H1 (cell line): Measurements from ENCODE around the gene ABCD1. TPM values are rescaled to one million over a fixed set of nuclear protein-coding genes. Genes with fewer than 3 reads are reported as not detected.

Experiments
- CBX8 ChIP-seq: fragments of 300-800, 300-1000 bp; sonication (generic); IDR thresholded peaks from 2 replicates; pipeline ENCODE4 v1.7.1; 2016; ENCODE audit warnings: low read depth, low read length, borderline replicate concordance
- EZH2 ChIP-seq: fragments of 200-600 bp; sonication (generic); IDR thresholded peaks from 2 replicates; pipeline ENCODE4 v1.7.1; 2012; ENCODE audit warnings: low read depth, mild to moderate bottlenecking, moderate library complexity, low read length, inconsistent platforms; ENCODE audit not compliant: severe bottlenecking
- PHF8 ChIP-seq: fragments of 200-600 bp; sonication (generic); conservative IDR thresholded peaks from 2 replicates; pipeline ENCODE4 v1.7.1; 2012; ENCODE audit warnings: low read depth, mild to moderate bottlenecking, inconsistent platforms, low read length, moderate library complexity
- RAD21 ChIP-seq, 2 experiments: IDR thresholded peaks in 1 of 2; conservative IDR thresholded peaks in 1 of 2; 2 replicates each; pipeline ENCODE4 v1.6.1; 2011; ENCODE audit warnings: low read depth in 2 of 2, low read length in 2 of 2, improper control_type of control experiment in 1 of 2, inconsistent platforms in 1 of 2, mild to moderate bottlenecking in 1 of 2, moderate library complexity in 1 of 2
- SUZ12 ChIP-seq: fragments of 200-600 bp; sonication (generic); IDR thresholded peaks from 2 replicates; pipeline ENCODE4 v1.6.1; 2012; ENCODE audit warnings: mild to moderate bottlenecking, inconsistent platforms, low read length, moderate library complexity, mixed read lengths
- polyA plus RNA-seq, 7 experiments: library from polyadenylated mRNA; depleted of rRNA in 3 of 7; stranded (reverse) in 5 of 7; unstranded in 2 of 7; fragments of >200 nt in 5 of 7; fragments of 200-250 nt in 2 of 7; gene quantifications; 1 replicate in 5 of 7; 2 replicates in 1 of 7; 4 replicates in 1 of 7; pipeline versions ENCODE4 v1.2.1 to v1.2.3, GENCODE V29; 2011 to 2013; ENCODE audit warnings: missing spikeins in 2 of 7, mixed read lengths in 2 of 7
- total RNA-seq: library from RNA; stranded (reverse); fragmentation: NEBNext Ultra II Directional; extraction: Animal tissue kit (Norgen Biotek cat#: 25700); gene quantifications from 2 replicates; pipeline ENCODE4 v1.2.1, GENCODE V29; 2021
- TF ChIP-seq, protein P1 (sequence below): fragments of 300-600 bp; sonication (generic); IDR thresholded peaks from 2 replicates; pipeline ENCODE4 v1.7.1; 2012; ENCODE audit warnings: low read length, moderate library complexity, mild to moderate bottlenecking, inconsistent platforms; ENCODE audit not compliant: insufficient replicate concordance
- TF ChIP-seq, protein P2 (sequence below): IDR thresholded peaks from 2 replicates; pipeline ENCODE4 v1.6.1; 2012; ENCODE audit warnings: low read length, inconsistent platforms

ABCD1 gene
- total and polyA plus RNA-seq, 2 of the 8 experiments (the other 6 are each of a cell fraction or from before 2014, with no cell fraction given), result 3.1 to 6.6 TPM

DNA sequence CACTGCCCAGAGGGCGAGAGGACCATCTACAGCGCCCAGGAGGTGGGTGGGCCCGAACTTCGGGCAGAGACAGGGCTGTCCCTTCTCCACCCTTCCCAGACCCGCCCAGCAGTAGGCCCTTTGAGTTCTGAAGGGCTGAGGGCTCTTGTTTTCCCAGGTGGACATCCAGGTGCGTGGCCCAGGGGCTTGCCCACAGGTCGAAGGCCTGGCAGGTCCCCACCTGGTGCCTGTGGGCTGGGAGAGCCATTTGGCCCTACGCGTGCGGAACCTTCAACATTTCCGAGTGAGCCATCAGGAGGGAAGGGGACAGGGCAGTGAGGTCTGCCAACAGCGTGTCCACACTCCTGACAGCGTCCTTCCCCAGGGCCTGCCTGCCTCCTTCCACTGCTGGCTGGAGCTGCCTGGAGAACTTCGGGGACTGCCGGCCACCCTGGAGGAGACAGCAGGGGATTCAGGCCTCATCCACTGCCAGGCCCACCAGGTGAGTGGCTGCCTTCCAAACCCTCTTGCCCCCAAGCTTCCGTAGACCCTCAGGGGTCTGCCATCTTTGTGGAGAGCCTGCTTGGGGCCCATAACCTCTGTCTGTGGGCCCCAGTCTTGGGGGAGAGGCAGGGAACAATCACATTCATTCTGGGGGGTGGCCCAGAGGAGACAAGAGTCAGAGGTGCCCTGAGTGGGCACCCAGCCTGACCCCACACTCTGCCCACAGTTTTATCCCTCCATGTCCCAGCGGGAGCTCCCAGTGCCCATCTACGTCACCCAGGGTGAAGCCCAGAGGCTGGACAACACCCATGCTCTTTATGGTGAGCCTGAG is 46.2 kb downstream of the ABCD1 start (continued):
- TF ChIP-seq, protein P1, sequence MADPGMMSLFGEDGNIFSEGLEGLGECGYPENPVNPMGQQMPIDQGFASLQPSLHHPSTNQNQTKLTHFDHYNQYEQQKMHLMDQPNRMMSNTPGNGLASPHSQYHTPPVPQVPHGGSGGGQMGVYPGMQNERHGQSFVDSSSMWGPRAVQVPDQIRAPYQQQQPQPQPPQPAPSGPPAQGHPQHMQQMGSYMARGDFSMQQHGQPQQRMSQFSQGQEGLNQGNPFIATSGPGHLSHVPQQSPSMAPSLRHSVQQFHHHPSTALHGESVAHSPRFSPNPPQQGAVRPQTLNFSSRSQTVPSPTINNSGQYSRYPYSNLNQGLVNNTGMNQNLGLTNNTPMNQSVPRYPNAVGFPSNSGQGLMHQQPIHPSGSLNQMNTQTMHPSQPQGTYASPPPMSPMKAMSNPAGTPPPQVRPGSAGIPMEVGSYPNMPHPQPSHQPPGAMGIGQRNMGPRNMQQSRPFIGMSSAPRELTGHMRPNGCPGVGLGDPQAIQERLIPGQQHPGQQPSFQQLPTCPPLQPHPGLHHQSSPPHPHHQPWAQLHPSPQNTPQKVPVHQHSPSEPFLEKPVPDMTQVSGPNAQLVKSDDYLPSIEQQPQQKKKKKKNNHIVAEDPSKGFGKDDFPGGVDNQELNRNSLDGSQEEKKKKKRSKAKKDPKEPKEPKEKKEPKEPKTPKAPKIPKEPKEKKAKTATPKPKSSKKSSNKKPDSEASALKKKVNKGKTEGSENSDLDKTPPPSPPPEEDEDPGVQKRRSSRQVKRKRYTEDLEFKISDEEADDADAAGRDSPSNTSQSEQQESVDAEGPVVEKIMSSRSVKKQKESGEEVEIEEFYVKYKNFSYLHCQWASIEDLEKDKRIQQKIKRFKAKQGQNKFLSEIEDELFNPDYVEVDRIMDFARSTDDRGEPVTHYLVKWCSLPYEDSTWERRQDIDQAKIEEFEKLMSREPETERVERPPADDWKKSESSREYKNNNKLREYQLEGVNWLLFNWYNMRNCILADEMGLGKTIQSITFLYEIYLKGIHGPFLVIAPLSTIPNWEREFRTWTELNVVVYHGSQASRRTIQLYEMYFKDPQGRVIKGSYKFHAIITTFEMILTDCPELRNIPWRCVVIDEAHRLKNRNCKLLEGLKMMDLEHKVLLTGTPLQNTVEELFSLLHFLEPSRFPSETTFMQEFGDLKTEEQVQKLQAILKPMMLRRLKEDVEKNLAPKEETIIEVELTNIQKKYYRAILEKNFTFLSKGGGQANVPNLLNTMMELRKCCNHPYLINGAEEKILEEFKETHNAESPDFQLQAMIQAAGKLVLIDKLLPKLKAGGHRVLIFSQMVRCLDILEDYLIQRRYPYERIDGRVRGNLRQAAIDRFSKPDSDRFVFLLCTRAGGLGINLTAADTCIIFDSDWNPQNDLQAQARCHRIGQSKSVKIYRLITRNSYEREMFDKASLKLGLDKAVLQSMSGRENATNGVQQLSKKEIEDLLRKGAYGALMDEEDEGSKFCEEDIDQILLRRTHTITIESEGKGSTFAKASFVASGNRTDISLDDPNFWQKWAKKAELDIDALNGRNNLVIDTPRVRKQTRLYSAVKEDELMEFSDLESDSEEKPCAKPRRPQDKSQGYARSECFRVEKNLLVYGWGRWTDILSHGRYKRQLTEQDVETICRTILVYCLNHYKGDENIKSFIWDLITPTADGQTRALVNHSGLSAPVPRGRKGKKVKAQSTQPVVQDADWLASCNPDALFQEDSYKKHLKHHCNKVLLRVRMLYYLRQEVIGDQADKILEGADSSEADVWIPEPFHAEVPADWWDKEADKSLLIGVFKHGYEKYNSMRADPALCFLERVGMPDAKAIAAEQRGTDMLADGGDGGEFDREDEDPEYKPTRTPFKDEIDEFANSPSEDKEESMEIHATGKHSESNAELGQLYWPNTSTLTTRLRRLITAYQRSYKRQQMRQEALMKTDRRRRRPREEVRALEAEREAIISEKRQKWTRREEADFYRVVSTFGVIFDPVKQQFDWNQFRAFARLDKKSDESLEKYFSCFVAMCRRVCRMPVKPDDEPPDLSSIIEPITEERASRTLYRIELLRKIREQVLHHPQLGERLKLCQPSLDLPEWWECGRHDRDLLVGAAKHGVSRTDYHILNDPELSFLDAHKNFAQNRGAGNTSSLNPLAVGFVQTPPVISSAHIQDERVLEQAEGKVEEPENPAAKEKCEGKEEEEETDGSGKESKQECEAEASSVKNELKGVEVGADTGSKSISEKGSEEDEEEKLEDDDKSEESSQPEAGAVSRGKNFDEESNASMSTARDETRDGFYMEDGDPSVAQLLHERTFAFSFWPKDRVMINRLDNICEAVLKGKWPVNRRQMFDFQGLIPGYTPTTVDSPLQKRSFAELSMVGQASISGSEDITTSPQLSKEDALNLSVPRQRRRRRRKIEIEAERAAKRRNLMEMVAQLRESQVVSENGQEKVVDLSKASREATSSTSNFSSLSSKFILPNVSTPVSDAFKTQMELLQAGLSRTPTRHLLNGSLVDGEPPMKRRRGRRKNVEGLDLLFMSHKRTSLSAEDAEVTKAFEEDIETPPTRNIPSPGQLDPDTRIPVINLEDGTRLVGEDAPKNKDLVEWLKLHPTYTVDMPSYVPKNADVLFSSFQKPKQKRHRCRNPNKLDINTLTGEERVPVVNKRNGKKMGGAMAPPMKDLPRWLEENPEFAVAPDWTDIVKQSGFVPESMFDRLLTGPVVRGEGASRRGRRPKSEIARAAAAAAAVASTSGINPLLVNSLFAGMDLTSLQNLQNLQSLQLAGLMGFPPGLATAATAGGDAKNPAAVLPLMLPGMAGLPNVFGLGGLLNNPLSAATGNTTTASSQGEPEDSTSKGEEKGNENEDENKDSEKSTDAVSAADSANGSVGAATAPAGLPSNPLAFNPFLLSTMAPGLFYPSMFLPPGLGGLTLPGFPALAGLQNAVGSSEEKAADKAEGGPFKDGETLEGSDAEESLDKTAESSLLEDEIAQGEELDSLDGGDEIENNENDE, result no peak
- TF ChIP-seq CBX8 (no peak), EZH2 (no peak), PHF8 (no peak), SUZ12 (no peak), RAD21 (IDR thresholded peaks at IDR 0.05 in 1 of 2, conservative IDR thresholded peaks at IDR 0.05 in 1 of 2; ENCODE audit: low read depth in 2 of 2, low read length in 2 of 2) (no peak)
- TF ChIP-seq, protein P2, sequence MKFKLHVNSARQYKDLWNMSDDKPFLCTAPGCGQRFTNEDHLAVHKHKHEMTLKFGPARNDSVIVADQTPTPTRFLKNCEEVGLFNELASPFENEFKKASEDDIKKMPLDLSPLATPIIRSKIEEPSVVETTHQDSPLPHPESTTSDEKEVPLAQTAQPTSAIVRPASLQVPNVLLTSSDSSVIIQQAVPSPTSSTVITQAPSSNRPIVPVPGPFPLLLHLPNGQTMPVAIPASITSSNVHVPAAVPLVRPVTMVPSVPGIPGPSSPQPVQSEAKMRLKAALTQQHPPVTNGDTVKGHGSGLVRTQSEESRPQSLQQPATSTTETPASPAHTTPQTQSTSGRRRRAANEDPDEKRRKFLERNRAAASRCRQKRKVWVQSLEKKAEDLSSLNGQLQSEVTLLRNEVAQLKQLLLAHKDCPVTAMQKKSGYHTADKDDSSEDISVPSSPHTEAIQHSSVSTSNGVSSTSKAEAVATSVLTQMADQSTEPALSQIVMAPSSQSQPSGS, result no peak
